H1 (cell line): Measurements from ENCODE around the gene ZNF667.

Source experiments
- CTCF ChIP-seq, 3 experiments: IDR thresholded peaks; 1 replicate in 2 of 3; 2 replicates in 1 of 3; pipeline versions ENCODE4 v1.5.1 to v1.6.1; 2011; ENCODE audit warnings: low read length in 3 of 3, mild to moderate bottlenecking in 3 of 3, inconsistent platforms in 2 of 3, low read depth in 1 of 3, moderate library complexity in 1 of 3; ENCODE audit not compliant: insufficient read depth in 1 of 3; ENCODE audit errors: control extremely low read depth in 1 of 3
- GTF2F1 ChIP-seq: IDR thresholded peaks from 2 replicates; pipeline ENCODE4 v1.6.1; 2012; ENCODE audit warnings: low read depth, low read length, improper control_type of control experiment, borderline replicate concordance
- JUN ChIP-seq: IDR thresholded peaks from 2 replicates; pipeline ENCODE4 v1.6.1; 2011; ENCODE audit warnings: low read depth, mild to moderate bottlenecking, improper control_type of control experiment, low read length
- KDM1A ChIP-seq: fragments of 200-600, 300-600 bp; sonication (generic); IDR thresholded peaks from 2 replicates; pipeline ENCODE4 v1.7.1; 2016; ENCODE audit warnings: mild to moderate bottlenecking, low read length, borderline replicate concordance
- RAD21 ChIP-seq, 2 experiments: IDR thresholded peaks in 1 of 2; conservative IDR thresholded peaks in 1 of 2; 2 replicates each; pipeline ENCODE4 v1.6.1; 2011; ENCODE audit warnings: low read depth in 2 of 2, low read length in 2 of 2, improper control_type of control experiment in 1 of 2, inconsistent platforms in 1 of 2, mild to moderate bottlenecking in 1 of 2, moderate library complexity in 1 of 2
- YY1 ChIP-seq: IDR thresholded peaks from 2 replicates; pipeline ENCODE4 v1.6.1; 2011; ENCODE audit warnings: low read depth, mild to moderate bottlenecking, low read length

- TF ChIP-seq KDM1A = no peak
- TF ChIP-seq GTF2F1 = no peak
- no peak for TF ChIP-seq CTCF (IDR thresholded peaks at IDR 0.05; ENCODE audit: control extremely low read depth in 1 of 3, insufficient read depth in 1 of 3, low read depth in 1 of 3, low read length in 3 of 3)
- TF ChIP-seq RAD21 (IDR thresholded peaks at IDR 0.05 in 1 of 2, conservative IDR thresholded peaks at IDR 0.05 in 1 of 2; ENCODE audit: low read depth in 2 of 2, low read length in 2 of 2) = no peak
- no peak for TF ChIP-seq YY1
- TF ChIP-seq JUN = no peak
These were observed at the start of gene ZNF667 for GRCh38 chr19:56476651-56477428.
